ENCODE measurements around the gene CHST9.
"Not testable (repeated sequence)": the region's sequence is repeated elsewhere in the genome, so short reads cannot be mapped to it uniquely, and the experiment has no call there.

The CHST9 gene

DNA sequence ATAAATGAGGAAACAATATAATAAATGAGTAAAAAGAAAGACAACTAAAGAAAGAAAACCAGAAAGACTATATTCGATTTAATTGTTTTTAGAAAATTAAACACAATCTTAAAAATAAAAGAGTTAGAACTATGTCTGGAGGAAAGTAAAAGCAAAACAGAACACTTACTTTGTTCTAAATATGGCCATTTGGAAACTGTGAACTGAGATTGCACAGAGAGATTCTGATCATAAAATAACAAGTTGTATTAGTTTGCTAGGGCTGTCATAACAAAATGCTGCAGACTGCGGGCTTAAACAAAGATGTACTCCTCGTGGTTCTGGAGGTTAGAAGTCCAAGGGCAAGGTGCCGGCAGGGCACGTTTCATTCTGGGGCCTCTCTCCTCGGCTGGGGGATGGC, 191.5 kb downstream of the CHST9 start:
- no peak for DNase-seq

DNA sequence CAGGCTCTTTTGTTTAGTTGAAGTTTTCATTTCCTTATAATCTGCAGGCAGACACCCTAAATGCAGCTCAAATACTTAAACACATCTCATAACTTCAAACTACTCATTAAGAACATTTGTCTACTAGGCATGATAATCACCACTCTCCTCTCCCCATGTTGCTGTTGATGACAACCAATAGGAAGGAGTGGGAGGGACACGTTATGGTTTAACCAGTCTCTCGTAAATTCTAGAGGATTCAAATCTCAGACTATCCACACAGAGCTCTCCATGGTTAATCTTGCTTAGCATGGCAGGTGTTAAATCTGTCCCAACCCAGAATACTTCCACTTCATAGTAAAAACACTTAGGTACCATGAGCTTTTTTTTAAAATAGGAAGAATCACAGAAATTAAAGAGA, 192.2 kb downstream of the CHST9 start:
- no peak for DNase-seq

DNA sequence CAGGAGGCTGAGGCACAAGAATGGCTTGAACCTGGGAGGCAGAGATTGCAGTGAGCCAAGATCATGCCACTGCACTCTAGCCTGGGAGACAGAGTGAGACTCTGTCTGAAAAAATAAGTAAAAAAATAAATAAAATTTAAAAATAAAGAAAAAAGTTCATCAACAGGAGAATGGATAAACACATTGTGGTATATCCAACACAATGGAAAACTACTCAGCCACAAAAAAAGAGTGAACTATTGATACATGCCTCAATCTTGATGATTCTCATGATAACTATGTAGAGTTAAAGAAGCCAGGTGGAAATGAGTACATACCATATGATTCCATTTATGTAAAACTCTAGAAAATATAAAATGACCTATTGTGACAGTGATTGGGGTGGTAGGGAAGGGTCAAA, 195.3 kb downstream of the CHST9 start:
- DNase-seq: no peak

DNA sequence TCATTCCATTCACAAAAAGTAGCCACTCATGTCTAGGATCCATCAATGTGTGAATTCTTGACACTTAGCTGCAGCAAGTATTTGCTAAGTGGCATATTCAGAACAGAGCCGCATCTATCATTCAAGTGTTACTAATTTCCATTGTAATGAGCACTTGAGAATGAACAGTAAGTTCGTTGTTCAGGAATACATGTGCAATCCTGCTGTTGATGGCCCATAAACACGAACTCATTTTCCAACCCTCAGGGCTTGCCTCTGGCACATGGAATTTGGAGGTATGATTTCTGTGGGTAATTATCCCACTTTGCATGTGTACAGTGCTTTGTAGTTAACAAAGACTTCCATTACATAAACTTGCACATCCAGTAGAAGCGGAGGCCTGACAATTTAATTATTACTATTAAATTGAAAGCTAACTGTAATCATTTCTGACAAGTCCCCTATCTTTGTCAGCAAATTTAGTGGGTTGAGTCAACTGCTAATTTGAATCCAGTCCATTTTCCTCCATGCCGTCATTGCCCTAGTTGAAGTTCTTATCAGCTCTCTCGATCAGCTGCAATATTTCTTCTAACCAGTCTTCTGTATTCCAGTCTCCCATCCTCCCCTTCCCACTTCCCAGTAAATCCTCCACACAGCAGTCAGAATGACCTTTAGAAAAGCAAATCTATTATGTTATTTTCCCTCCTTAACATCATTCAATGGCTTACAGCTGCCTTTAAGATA, 203.6 kb downstream of the CHST9 start:
- DNase-seq: no peak

DNA sequence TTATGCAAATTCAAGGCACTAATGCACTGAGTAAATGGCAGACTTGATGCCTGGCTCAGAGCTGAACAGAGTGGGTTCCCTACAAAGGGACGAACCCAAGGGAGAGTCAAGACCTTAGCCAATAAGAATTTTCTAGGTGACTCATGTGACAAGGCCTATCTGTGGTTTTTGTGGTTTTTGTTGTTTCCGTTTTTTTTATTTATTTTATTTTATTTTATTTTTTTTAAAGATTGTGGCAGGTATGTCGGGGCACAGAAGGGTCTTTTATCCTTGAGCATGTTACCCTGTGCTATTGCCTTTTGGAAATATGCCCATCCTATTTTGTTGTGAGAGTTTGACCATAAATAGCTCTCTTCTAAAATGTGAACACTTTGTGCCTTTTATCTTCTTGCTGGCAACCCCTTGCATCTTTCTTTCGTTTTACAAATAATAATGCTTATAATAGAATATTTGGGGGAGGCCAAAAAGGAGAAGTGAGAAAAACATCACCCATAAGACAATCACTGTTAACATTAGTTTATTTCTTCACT, 206.2 kb downstream of the CHST9 start:
- DNase-seq: no peak

DNA sequence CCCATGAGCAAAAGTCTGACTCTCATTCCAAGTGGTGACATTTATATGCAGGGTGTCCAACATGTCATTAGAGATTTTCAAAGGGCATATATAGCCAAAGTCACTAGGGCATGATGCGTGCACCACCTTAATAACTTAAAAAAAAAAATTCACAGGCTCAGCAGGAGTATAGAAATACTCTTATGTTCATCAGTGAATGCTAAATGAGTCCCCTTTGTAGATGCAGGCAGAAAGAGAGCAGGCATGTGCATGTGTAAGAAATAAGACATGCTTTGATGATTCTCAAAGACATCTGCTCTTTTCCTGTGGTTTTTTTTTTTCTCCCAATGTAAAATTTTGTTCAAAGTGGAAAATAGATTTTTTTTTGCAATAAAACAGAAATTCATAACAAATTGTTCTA, 207.3 kb downstream of the CHST9 start:
- no peak for DNase-seq

DNA sequence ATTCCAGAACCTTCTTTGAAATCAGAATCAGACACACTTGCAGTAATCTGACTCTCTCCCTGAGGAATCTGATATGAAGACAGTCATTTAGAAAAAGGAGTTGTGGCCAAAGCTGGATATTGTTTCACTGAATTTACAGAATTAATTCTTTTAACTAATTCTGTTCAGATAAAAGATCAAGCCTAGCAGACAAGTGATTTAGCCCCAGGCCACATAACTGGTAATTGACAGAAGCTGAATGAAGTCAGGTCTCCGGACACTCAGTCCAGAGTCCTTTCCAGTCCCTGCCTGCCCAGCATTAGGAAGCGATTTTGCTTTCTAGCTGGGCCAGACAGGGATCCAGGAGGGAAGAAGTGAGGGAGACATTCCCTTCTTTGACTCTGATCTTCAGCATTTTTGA, 208.9 kb downstream of the CHST9 start:
- no peak for DNase-seq

DNA sequence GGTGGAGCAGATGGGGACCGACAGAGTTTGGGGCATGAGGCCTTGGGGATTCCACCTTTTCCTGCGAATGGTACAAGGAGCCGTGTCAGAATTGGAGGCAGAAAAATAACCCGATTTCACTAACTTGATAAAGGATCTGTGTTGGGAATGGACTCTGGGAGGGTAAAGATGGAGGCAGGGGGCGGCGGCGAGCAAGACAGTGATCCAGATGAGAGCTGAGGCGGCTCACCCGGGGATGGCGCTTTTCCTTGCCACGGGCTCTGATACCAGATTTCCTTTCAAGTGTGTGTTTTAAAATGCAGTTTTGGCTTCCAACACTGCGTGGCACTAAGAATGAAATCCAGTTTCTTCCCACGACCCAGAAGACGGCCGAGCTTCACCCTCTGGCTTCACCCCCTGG, 212.6 kb downstream of the CHST9 start:
- not testable (repeated sequence) for DNase-seq

DNA sequence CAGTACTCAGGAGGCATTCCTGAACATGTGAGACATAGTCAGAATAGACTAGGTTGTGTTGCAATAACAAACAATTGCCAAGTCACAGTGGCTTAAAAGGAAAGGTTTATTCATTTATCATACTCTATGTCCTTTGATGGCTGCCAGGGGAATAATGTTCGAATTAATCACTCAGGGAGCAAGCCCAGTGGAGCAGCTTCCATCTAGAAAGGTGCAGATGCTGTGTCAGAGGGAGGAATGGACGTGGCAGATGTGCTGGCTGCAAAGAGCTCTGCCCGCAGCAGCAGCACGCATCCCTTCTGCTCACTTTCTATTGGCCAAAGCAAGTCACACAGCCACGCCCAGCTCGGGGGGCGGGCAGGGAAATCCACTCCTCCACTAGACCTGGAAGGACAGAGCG, 213.7 kb downstream of the CHST9 start:
- DNase-seq: no peak

DNA sequence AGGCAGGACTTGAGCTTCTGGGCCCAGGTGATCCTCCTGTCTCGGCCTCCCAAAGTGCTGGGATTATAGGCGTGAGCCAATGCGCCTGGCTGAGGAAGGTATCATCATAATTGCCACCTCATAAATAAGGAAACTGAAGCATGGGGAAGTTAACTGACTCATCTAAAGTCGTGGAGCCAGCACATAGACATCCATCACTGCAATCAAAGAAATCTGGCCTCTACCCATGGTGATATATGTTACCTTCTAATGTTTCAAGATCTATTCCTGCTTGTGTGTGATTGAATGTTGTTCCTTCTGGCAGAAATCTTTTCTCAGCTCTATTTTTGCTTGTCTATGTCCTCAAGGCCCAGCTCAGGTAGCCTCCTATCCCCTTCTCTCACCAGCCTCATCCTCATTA, 214.5 kb downstream of the CHST9 start:
- DNase-seq: no peak

DNA sequence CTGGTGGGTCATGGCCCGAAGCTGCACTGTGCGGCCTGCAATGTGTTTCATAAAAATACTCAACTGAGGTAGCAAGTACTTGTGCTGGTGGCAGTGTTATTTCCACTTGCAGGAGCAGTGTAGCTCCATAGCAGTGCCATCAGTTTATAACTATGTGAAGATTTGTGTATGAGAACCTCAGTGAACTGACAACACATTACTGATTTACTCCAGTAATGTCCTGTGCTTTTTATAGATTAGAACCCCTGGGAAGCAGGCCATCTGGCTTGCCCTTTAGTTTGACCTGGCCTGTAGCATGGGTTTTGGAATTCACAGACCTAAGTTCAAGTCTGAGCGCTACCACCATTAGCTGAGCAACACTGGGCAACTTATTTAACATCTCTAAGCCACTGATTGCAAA, 219.9 kb downstream of the CHST9 start:
- DNase-seq: no peak

DNA sequence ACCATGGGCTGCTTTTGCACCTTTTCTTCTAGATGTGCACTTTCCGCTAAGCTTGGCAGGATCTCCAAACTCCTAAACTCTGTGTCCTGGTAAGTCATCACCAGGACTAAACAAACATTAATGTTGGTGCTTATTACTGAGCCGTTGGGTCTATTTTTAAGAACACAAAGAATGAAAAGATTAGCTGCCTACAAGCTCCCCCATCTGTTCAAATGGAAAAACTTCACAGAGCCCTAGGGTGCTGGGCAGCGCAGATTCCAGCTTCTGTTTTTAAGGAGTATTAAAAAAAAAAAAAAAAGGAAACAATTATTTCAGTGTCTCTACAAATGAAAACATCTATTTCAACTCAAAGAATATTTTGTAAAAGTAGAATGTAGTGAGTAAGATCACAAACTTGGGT, 221.8 kb downstream of the CHST9 start:
- no peak for DNase-seq

DNA sequence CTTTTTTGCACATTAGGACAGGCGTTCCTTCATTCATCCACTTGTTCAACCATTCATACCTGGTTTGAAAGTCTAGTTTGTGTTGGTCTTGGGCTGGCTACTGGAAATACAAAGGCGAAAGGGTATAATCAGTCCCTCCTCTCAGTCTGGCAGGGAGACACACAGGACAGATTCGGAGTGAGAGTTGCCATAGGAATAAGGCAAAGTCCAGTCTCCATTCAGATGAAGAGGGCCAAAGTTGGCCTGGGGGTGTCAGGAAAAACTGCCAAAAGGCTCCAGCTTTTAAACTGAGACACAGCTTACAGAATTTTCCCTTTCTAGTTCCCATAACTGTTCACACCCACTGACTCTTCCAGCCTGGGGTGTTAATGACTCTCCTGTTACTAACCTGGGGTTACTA, 223.3 kb downstream of the CHST9 start:
- no peak for DNase-seq

DNA sequence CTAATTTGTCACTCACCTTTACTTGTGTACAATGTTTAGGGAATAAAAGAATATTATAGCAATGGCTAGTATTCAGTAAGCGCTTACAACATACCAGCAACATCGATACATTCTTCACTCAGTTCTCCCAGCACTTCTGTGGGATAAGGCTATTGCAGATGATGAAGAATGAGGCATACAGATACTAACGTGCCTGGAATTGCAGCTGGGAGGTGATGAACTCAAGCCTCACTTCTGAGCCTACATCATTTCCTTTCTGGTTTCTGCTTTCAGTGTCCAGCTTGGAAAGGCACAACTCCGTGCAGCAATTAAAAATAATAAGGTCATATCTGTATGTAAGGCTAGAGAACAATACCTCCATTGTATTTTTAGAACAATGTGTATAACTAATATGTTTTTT, 224.2 kb downstream of the CHST9 start:
- no peak for DNase-seq

DNA sequence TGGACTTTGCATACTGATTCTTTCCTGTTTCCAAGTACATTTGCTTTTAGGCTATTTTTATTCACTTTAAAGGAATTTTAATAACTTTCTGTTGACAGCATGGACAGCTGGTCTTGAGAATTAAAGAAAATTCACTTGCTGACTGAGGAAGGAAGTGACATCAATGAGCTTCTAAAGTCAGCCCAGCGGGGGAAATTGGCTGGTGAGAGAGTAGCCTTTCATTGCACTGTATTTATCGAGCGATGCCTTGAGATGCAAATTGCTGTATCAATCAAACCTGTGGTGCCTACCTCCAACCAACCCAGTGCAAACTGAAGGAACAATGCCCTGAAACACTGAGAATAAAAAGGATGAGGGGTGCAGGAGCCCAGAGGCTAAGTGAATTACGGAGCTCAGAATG, 228.2 kb downstream of the CHST9 start:
- no peak for DNase-seq

DNA sequence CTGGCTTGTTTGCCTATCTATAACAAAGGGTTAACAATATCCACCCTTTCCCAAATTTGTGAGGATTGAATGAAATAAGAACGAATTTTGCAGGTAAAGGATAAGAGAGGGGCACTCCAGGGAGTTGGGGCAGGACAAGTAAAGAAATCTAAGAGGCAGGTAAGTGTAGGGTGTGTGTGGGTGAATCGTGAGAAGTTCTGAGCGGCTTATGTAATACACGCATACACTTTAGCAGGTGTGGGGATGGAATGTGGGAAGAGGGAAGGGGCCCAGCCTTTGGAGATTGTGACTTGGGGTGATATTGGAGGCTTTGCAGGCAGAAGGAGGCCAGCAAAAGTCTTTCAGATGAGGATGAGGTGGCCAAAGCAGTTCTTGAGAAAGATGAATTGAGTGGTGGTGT, 236.4 kb downstream of the CHST9 start:
- DNase-seq: no peak

DNA sequence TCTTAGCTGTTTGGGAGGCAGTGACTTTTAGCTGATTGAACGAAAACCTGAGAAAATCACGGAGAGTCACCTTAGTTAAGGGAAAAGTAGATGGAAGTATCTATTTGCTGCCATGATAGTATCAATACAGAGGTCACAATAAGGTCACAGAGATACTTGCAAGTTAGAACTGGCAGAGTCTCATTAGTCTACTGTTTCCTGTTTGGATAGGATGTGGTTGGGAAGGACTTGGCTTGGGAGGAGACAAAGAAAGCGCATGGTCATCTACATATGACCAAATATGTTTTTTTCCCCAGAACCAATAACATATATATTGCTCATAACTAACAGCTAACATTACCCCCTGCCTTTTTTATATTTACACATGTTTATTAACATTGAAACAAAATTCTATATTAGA, 241.2 kb downstream of the CHST9 start:
- DNase-seq: no peak

DNA sequence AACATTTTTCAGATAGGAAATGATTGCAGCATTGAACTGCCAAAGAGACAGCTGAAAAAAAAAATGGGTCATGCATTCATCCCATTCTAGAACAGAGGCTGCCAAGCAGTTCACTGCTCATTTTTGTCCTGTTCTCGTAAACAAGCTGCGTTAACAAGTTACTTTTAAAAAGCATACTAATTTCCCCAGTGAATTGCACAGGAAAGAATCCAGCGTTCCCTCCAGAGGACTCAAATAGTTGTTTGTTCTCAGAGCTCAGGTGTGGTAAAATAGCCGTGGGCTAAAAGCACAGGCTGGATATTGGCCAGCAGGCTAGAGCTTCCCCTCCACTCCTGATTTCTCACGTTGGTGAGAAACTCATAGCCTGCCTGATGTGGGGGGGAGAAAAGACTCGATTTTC, 243.5 kb downstream of the CHST9 start:
- DNase-seq: no peak

DNA sequence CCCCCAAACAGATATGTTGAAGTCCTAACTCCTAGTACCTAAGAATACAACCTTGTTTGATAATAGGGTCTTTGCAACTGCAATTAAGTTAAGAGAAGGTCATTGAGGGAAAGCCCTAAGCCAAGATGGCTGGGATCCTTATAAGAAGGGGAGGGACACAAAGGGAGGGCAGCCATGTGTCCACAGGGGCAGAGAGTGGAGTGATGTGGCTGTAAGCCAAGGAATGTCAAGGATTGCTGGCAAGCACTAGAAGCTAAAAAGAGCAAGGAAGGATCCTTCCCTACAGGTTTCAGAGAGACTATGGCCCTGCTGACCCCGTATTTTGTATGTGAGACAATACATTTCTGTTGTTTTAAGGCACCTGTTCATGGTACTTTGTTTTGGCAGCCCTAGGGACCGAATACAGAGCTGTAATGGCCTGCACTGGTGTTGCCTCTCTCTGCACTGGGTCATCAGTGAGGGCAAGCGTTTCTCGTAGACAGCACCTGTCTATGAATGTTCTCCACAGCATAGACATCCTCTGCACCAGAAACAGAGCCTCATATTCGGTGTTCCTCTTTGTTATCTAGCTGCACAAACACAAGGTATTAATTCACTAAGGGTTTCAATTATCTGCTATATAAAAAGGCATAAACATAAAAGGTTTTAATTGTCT, 244.2 kb downstream of the CHST9 start:
- DNase-seq: no peak

DNA sequence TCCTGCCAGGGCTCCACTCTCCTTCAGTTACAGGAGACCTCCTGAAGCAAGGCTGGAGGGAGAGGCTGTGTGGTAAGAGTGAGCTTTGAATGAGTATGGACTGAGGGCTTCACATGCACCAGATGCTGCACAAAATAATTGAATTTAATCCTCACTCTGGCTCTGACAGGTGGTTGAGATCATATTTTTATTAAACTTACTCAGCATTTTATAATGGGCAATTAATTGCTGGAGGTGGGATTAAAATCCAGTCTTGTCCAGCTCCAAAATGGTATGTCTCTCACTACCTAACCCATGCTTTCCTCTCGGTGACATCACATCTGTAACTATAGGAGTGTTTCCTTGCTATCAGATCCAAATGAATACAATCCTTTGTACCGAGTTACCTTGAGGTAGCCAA, 253.4 kb downstream of the CHST9 start:
- DNase-seq: no peak

DNA sequence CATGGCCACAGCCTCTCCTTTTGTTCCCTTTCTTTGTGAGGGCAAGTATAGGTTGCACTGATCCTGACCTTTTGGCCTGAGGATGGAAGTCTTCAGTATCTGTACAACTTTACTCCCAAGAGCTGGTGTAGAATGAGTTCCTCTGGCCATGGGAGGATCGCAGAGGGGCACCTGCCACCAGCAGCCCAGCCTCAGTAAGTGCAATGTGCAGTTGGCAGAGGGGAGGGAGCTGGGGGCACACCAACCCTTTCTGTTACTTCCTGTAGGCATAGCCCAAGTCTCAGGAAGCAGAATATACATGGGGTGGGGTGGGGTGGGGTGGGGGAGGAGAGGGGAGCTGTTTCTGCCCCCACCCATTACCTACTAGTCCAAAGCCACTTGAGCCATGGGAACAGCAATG, 254.5 kb downstream of the CHST9 start:
- no peak for DNase-seq

DNA sequence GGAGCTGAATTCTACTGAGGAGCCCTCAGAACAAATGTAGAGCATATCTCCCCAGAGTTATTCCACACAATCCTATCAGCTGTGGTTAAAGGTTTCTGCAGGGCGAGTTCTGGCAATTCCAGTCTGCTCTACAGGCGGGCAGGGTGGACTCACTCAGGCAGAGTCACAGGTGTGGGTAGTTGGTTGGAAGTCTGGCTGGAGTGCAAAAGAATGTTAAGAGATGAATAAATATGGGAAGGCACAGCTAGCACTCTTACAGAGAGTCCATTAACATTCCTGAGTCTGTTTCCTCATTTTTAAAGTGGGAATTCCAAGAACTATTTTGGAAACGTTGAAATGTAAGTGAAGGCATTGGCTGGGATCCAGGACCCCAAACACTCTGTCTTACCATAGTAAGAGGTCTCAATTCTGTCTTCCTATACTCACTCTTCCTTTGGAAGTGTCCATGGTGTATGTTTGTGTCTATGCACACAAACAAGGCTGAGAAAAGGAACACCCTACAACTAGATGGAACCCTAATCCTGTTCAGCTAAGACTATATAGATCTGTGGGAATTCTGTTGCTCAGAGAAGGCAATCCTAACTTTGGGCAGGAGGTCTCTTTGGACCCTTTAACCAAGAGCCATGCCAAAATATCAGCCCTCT, 256.3 kb downstream of the CHST9 start:
- no peak for DNase-seq

DNA sequence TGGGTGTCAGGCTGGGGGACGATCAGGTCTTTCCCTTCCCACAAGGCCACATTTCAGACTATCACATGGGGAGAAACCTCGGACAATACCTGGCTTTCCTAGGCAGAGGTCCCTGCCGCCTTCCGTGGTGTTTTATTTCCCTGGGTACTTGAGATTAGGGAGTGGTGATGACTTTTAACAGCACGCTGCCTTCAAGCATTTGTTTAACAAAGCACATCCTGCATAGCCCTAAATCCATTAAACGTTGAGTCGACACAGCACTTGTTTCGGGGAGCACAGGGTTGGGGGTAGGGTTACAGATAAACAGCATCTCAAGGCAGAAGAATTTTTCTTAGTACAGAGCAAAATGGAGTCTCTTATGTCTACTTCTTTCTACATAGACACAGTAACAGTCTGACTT, 257.3 kb downstream of the CHST9 start:
- DNase-seq: not testable (repeated sequence)

DNA sequence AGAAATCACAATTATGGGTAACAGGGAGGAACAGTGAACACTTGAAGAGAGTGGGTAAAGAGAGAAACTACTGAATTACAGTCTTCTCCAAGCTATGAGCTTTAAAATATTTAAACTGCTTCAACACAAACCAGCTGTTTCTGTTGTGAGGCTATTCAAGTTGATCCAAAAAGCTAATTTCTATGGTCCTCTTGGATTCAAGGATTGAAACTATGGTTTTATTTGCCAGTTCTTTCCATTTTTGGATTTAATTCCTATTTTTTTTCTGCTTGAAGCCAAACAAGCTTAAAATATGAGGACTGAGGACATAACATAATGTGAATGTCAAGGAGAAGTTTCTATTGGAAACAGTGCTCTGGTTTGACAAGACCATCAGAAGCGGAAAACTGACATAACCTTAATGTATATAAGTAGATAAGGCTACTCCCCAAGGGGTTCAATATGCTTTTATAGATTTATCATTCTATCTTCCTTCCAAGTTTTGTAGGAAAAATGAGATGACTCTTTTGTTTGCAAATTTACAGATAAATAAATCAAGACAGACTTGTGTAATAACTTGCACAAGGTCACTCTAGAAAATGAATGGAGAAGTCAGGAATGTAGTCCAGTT, 258.9 kb downstream of the CHST9 start:
- no peak for DNase-seq
